Measurements from ENCODE around the gene NCAM1. TPM values are rescaled to one million over a fixed set of nuclear protein-coding genes. Genes with fewer than 3 reads are reported as not detected.

Gene NCAM1
- total and polyA plus RNA-seq, 2 donors (not counting 3 experiments of a cell fraction or from before 2014, with no cell fraction given), result 0.03 TPM; not detected in 1

- Histone ChIP-seq H3K4me3 (replicated peaks in 1 of 3; ENCODE audit: insufficient read depth in 1 of 3, low read depth in 1 of 3, low read length in 3 of 3) (no peak overlapping the region), H3K79me2 (ENCODE audit: control insufficient read depth, insufficient read depth, low read length) (no peaks in the 10 kb centered on the region), H3K4me2 (ENCODE audit: insufficient read depth, low read length) (no peak overlapping the region), H4K20me1 (replicated peaks; ENCODE audit: control insufficient read depth, extremely low read depth, insufficient read depth, low read length) (no peaks in the 10 kb centered on the region), H3K4me1 (ENCODE audit: control insufficient read depth, extremely low read depth, insufficient read depth, low read length) (no peaks in the 10 kb centered on the region), H3K27ac (ENCODE audit: insufficient read depth, low read depth, low read length) (no peak overlapping the region), H3K9me3 (replicated peaks; ENCODE audit: control insufficient read depth, insufficient read depth, low read length) (no peaks in the 10 kb centered on the region), H3K9ac (replicated peaks; ENCODE audit: extremely low read depth, insufficient read depth, low read length) (no peak overlapping the region), H3K27me3 (ENCODE audit: control insufficient read depth in 2 of 2, insufficient read depth in 2 of 2, low read length in 2 of 2) (no peaks in the 10 kb centered on the region), H3K36me3 (ENCODE audit: control insufficient read depth in 2 of 2, extremely low read depth in 1 of 2, insufficient read depth in 2 of 2, low read length in 2 of 2) (no peaks in the 10 kb centered on the region), H3K9me1 (replicated peaks; ENCODE audit: control insufficient read depth, extremely low read depth, insufficient read depth, low read length) (no peaks in the 10 kb centered on the region), H2AFZ (ENCODE audit: low read depth, low read length) (no peak overlapping the region)
- BruUV-seq (replicated peaks), result no TSS peak
- CTCF ChIA-PET, result no interaction called here
- intact Hi-C loops (cut with micrococcal nuclease) (no loop called here), dilution Hi-C loops (cut with MboI; ENCODE audit: extremely low pct_ligation_motif_present, low sequenced_read_pairs) (no loop called here)
- DNase-seq (ENCODE audit: low read depth, low spot score), result no peak
- no peak for TF ChIP-seq MAX (IDR thresholded peaks at IDR 0.05; ENCODE audit: insufficient read depth, insufficient read length)
- TF ChIP-seq EZH2 (IDR thresholded peaks at IDR 0.05; ENCODE audit: borderline replicate concordance, low read depth, low read length, severe bottlenecking), result no peak
- TF ChIP-seq POLR2AphosphoS5 (IDR thresholded peaks at IDR 0.05; ENCODE audit: insufficient read depth, low read depth, low read length), result no peak
- no peak for TF ChIP-seq FOS (IDR thresholded peaks at IDR 0.05; ENCODE audit: borderline replicate concordance, insufficient read depth, low read length)
- no peak for TF ChIP-seq POLR2A (IDR thresholded peaks at IDR 0.05; ENCODE audit: low read depth, low read length)
- POLR2A ChIA-PET, result no interaction called here
- FAIRE-seq, result no peak
These were observed 35.5 kb upstream of the NCAM1 start for GRCh38 chr11:112925516-112926310.

- Histone ChIP-seq H3K9me1 (replicated peaks; ENCODE audit: control insufficient read depth, extremely low read depth, insufficient read depth, low read length) (no peaks in the 10 kb centered on the region), H3K4me3 (replicated peaks in 1 of 3; ENCODE audit: insufficient read depth in 1 of 3, low read depth in 1 of 3, low read length in 3 of 3) (no peak overlapping the region), H3K4me2 (ENCODE audit: insufficient read depth, low read length) (no peak overlapping the region), H3K9me3 (replicated peaks; ENCODE audit: control insufficient read depth, insufficient read depth, low read length) (peaks cover 1% of the 10 kb centered on the region), H3K36me3 (ENCODE audit: control insufficient read depth in 2 of 2, extremely low read depth in 1 of 2, insufficient read depth in 2 of 2, low read length in 2 of 2) (no peaks in the 10 kb centered on the region), H4K20me1 (replicated peaks; ENCODE audit: control insufficient read depth, extremely low read depth, insufficient read depth, low read length) (no peaks in the 10 kb centered on the region), H3K27me3 (ENCODE audit: control insufficient read depth in 2 of 2, insufficient read depth in 2 of 2, low read length in 2 of 2) (no peaks in the 10 kb centered on the region), H3K4me1 (ENCODE audit: control insufficient read depth, extremely low read depth, insufficient read depth, low read length) (no peaks in the 10 kb centered on the region), H3K79me2 (ENCODE audit: control insufficient read depth, insufficient read depth, low read length) (no peaks in the 10 kb centered on the region), H3K9ac (replicated peaks; ENCODE audit: extremely low read depth, insufficient read depth, low read length) (no peak overlapping the region), H2AFZ (ENCODE audit: low read depth, low read length) (no peak overlapping the region), H3K27ac (ENCODE audit: insufficient read depth, low read depth, low read length) (no peak overlapping the region)
- dilution Hi-C loops (cut with MboI; ENCODE audit: extremely low pct_ligation_motif_present, low sequenced_read_pairs), result no loop called here
- TF ChIP-seq GATA2 (IDR thresholded peaks at IDR 0.05; ENCODE audit: insufficient read depth, insufficient read length, low read depth, low read length), result no peak
- no peak for FAIRE-seq
- BruUV-seq (replicated peaks), result no TSS peak
- intact Hi-C loops (cut with micrococcal nuclease), result no loop called here
- CTCF ChIA-PET, result no interaction called here
- POLR2A ChIA-PET, result no interaction called here
- DNase-seq (ENCODE audit: low read depth, low spot score), result no peak
These were observed 33.1 kb upstream of the NCAM1 start for GRCh38 chr11:112928136-112928535.

All from endothelial cell of umbilical vein (primary cell).